Lower lobe of right lung (tissue), 2 donors: ENCODE results near the gene CD244. TPM values are rescaled to one million over a fixed set of nuclear protein-coding genes. Genes with fewer than 3 reads are reported as not detected.

Experiments
- ATAC-seq, 2 donors: fragments of 200-7000 bp; cut with Tn5 transposase; one replicate each; pipeline ENCODE4 v1.9.1; 2020 to 2022; ENCODE audit warnings: mild to moderate bottlenecking in 2 of 2, moderate library complexity in 2 of 2
- DNase-seq: peaks from one replicate; pipeline ENCODE4 v3.0.0-alpha.2; 2020
- H3K27ac ChIP-seq: fragments of 200-600 bp; one replicate; pipeline ENCODE4 v1.8.0; 2022
- H3K27me3 ChIP-seq: fragments of 200-600 bp; one replicate; pipeline ENCODE4 v1.8.0; 2022; ENCODE audit warnings: low read depth
- H3K36me3 ChIP-seq: fragments of 200-600 bp; one replicate; pipeline ENCODE4 v1.8.0; 2022; ENCODE audit warnings: mild to moderate bottlenecking
- H3K4me1 ChIP-seq: fragments of 200-600 bp; one replicate; pipeline ENCODE4 v1.8.0; 2022
- H3K4me3 ChIP-seq: fragments of 200-600 bp; one replicate; pipeline ENCODE4 v1.8.0; 2022; ENCODE audit warnings: mild to moderate bottlenecking
- H3K9me3 ChIP-seq: fragments of 200-600 bp; one replicate; pipeline ENCODE4 v1.8.0; 2022
- intact Hi-C: fragments of 100-400 bp; cut with DNase I; formaldehyde crosslinking; loops from one replicate; pipeline ENCODE4 v1.11.0; 2022
- total RNA-seq: library from RNA; stranded (reverse); fragmentation: NEBNext Ultra II Directional; extraction: Animal tissue kit (Norgen Biotek cat#: 25700); gene quantifications from one replicate; pipeline ENCODE4 v1.2.1, GENCODE V29; 2021
- TF ChIP-seq, protein P1 (sequence below): fragments of 200-600 bp; IDR thresholded peaks from one replicate; pipeline ENCODE4 v1.8.0; 2022; ENCODE audit warnings: antibody characterized with exemption, mild to moderate bottlenecking
- donor health status: DM: no; HTN: yes; CAD: no; lungs with severe emphysema.

CD244 gene
- total RNA-seq, 1 donor from 2014 or later: 4.5 TPM

DNA sequence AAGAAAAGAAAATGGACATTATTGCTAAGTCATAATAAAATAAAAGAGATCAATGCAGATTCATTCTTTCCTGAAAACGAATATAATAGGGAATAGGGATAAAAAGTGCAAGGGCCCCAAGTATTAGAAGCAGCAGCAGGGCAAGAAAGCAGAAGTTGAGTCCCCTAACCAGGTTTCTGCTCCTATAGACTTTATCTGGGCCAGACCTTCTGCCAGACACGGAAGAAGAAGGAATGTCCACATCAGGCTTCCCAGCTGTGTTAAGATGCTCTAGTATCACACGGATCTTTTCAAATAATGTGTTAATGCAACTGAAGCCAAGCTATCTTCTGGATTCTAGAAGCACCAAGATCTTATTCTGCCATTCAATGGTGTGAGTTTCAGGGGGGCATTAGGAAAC, 26.9 kb downstream of the CD244 start:
- TF ChIP-seq, protein P1, sequence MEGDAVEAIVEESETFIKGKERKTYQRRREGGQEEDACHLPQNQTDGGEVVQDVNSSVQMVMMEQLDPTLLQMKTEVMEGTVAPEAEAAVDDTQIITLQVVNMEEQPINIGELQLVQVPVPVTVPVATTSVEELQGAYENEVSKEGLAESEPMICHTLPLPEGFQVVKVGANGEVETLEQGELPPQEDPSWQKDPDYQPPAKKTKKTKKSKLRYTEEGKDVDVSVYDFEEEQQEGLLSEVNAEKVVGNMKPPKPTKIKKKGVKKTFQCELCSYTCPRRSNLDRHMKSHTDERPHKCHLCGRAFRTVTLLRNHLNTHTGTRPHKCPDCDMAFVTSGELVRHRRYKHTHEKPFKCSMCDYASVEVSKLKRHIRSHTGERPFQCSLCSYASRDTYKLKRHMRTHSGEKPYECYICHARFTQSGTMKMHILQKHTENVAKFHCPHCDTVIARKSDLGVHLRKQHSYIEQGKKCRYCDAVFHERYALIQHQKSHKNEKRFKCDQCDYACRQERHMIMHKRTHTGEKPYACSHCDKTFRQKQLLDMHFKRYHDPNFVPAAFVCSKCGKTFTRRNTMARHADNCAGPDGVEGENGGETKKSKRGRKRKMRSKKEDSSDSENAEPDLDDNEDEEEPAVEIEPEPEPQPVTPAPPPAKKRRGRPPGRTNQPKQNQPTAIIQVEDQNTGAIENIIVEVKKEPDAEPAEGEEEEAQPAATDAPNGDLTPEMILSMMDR: no peak
- DNase-seq (no peak), ATAC-seq (no peak)
- Histone ChIP-seq H3K36me3 (no peaks in the 10 kb centered on the region), H3K4me3 (no peak overlapping the region), H3K9me3 (no peaks in the 10 kb centered on the region), H3K27ac (no peak overlapping the region), H3K27me3 (no peaks in the 10 kb centered on the region), H3K4me1 (peaks cover 19% of the 10 kb centered on the region)
- intact Hi-C loops: loop anchor here (10.0 kb wide), 1 partner anchor 119 kb away; the partner anchor contains the start of gene ITLN2

DNA sequence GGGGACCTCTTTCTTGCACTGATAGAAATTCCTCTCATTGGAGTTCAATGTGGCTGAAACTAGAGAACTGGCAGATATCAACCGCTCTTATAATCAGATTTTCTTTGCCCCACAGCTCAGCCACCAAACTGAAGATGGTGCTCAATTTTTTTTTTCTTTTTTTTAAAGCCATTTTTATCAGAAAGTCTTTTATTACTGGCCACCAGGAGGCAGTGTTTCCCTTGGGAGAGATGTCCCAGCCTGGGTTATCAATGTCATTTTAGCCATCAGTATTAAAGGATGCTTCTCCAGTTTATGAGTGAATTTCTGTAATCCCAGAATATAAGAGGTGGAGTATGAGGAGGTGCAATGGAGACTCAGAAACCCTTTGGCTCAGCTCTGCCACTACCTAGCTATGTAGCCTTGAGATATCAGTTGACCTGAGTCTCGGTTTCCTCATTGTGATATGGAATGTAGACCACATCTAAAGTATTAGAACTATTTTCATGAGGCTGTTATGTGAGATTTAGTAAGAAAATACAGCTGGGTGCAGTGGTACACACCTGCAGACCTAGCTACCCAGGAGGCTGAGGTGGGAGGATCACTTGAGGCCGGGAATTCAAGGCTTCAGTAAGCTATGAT, 27.6 kb downstream of the CD244 start:
- Histone ChIP-seq H3K9me3 (no peaks in the 10 kb centered on the region), H3K27ac (no peak overlapping the region), H3K4me1 (peaks cover 19% of the 10 kb centered on the region), H3K36me3 (no peaks in the 10 kb centered on the region), H3K27me3 (no peaks in the 10 kb centered on the region), H3K4me3 (no peak overlapping the region)
- TF ChIP-seq, protein P1: peak; percentile 69
- ATAC-seq (peak in 1 of 2 donors; percentile 35), DNase-seq (no peak)
- intact Hi-C loops: loop anchor here (10.0 kb wide), 1 partner anchor 120 kb away; the partner anchor contains the start of gene ITLN2

DNA sequence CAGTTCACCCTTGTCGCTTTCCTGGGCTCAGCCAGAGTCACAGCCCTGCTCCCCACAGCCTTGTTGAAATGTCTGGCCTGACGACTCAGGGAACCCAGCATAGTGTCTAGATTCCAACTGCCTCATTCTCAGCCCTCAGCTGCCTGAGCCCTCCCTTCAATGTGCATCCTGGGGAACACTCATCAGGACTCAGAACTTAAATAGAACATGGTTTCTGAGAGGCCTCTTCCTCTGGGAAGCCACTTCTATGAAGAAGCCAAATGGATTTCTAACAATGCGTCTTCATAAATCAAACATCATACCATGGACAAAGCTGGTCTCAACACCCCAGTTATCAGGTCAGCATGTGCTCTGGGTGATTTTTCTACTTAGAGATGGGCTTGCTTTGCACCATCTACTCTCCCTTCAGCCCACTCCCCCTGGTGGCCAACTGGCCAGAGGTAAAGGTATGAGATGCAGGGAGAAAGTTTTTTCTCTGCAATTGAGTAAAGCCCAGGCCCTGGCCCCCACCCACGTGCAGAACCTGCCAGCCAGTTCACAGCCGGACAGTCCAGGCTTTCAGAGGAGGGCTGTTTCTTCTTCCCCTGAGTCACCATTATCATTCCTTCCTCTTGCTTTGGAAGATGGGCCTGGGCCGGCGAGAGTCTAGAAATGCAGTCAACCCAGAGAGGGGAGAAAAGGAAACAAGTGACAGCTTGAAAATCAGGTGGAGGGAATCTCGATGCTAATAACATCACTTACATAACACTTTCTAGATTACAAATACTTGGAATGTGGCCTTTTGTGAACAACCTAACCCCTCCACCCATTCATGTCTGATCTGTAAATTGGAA, 32.1 kb downstream of the CD244 start:
- Histone ChIP-seq H3K4me1 (no peaks in the 10 kb centered on the region), H3K27ac (no peak overlapping the region), H3K27me3 (no peaks in the 10 kb centered on the region), H3K36me3 (no peaks in the 10 kb centered on the region), H3K4me3 (no peak overlapping the region), H3K9me3 (no peaks in the 10 kb centered on the region)
- TF ChIP-seq, protein P1: peak; percentile 61
- peak; percentile 71 to 74 for ATAC-seq
- intact Hi-C loops: loop anchor here (10.0 kb wide), 1 partner anchor 124 kb away; the partner anchor contains the start of gene ITLN2
- DNase-seq: peak; percentile 80

DNA sequence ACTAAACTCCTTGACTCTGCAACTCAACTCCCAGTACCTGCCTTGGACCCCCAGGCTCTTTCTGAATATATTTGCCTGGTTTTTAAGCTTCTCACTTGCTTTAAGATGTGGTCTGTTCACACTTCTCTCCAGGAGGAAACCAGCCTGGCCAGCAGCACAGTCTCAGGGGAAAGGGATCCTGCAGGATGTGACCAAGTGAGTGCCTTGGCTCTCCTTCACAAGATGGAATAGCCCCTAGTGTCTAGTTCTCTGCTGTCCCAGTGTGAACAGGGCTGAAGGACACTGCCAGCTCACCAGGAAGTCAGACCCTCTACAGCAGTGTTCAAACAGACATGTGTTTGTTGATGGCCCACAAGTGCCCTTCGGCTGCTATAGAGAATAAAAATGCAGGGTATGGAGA, 32.9 kb downstream of the CD244 start:
- no peak overlapping the region for H3K27ac ChIP-seq
- intact Hi-C loops: loop anchor here (10.0 kb wide), 1 partner anchor 125 kb away; the partner anchor contains the start of gene ITLN2
- ATAC-seq (no peak), DNase-seq (no peak)
- TF ChIP-seq, protein P1: no peak
- H3K36me3 ChIP-seq: no peaks in the 10 kb centered on the region
- H3K4me3 ChIP-seq: no peak overlapping the region
- no peaks in the 10 kb centered on the region for H3K27me3 ChIP-seq
- H3K9me3 ChIP-seq: no peaks in the 10 kb centered on the region
- H3K4me1 ChIP-seq: no peaks in the 10 kb centered on the region

DNA sequence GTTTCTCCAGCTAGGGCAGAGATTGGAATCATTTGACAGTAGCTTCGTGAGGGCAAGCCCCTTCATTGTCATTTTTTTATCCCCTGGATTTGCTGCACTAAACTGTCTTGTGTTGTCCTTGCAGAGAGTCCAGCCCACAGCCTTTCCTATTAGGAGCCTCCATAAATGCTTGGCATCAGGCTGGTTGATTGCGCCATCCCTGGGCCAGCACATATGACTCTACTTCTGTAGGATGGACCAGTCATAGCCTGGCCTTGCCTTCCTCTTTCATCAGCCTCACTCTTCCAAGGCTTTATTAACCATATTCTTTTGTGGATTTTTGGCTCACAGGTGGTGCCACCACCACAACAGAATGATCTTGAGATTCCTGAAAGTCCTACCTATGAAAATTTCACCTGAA, 35.3 kb downstream of the CD244 start:
- H3K4me3 ChIP-seq: no peak overlapping the region
- peak; percentile 72 for DNase-seq

More for the DNA sequence above, 35.3 kb downstream of the CD244 start:
- no peaks in the 10 kb centered on the region for H3K36me3 ChIP-seq
- H3K9me3 ChIP-seq: no peaks in the 10 kb centered on the region
- ATAC-seq: peak in 1 of 2 donors; percentile 41
- TF ChIP-seq, protein P1: no peak
- H3K27ac ChIP-seq: no peak overlapping the region
- H3K4me1 ChIP-seq: no peaks in the 10 kb centered on the region
- intact Hi-C loops: no loop called here
- H3K27me3 ChIP-seq: no peaks in the 10 kb centered on the region
